HG03066 (cell line): ENCODE results near the gene FGD2.

Experiments
- ATAC-seq: cut with Tn5 transposase; IDR thresholded peaks from one replicate; pipeline ENCODE4 v1.9.1; 2021; ENCODE audit warnings: low read depth; ENCODE audit not compliant: unreplicated experiment

FGD2 gene

DNA sequence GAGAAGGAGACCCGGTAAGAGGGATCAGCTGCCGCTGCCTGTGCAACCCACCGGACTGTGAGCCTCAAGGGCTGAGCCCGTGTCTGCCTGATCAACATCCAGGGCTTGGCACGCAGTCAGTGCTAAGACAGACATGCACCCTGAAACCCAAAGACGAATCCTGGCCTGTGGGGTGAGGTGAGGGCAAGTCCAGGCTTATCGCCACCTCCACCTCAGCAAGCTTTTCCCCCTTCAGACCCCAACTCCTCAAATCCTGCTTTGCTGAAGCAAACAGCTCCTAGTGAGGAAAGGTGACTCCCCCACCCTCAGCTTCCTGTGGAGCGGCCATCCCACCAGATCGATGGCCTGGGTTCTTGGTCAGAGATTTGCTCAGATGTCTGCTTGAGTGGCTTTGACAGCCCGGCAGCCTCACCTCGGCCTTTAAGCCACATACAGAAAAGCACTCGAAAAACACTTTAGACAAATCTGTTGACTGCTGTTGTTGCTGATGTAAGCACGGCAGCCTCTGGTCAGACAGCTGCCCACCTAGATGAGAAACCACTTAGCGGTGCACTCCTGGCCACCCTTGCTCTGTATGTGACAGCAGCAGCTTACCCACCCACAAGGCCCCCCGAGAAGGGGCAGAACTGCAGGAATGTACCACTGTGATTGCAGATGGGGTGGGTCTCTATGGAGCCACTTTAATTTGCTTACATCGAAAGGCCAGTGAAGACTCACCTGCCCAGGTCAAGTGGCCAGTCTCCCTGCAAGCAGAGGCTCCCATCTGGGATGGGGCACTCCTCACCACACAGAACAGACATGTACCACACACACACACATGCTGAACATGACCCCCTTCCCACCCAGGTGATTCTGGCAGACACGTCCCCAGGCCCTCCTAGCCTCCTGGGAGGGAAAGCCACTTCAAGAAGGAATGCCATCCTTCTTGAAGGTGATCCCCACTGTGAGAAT, 34.3 kb upstream of the FGD2 start:
- ATAC-seq = no peak

DNA sequence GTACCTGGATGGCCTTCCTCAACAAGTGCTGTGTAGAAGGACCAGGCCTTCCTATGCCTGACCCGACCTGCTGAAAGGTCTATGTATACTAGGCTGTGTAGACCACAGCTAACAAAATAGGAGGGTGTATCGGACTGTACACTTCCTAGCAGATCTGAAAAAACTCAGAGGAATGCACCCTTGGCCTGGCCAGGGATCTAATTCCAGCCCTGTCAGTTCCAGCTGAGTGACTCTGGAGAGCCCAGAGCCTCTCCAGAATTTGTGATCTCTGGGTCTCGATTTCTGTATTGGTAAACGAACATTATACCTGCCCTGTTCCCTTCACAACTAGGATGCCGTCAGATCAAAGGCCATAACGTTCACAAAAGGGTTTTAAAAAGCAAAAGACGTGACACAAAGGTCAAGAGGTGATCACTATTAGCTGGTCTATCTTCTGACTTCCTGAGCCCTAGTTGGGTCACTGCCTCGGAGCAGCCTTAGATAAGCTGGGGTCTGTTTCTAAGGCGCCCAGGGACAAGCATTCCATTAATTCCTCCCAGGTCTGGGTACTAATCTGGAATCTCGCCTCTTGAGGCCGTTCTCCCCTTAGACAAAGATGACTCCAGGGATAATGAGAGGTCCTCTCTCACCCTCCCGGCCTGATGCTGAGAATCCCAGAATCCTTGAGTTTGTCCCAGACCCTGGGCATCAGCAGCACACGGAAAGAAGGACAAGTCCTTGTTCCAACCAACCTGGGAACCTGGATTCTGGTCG, 33.4 kb upstream of the FGD2 start:
- ATAC-seq = no peak

GRCh38 chr6:36973190-36973589, 32.3 kb upstream of the FGD2 start:
- ATAC-seq = no peak

GRCh38 chr6:36973647-36974046, 31.8 kb upstream of the FGD2 start:
- no peak for ATAC-seq

DNA sequence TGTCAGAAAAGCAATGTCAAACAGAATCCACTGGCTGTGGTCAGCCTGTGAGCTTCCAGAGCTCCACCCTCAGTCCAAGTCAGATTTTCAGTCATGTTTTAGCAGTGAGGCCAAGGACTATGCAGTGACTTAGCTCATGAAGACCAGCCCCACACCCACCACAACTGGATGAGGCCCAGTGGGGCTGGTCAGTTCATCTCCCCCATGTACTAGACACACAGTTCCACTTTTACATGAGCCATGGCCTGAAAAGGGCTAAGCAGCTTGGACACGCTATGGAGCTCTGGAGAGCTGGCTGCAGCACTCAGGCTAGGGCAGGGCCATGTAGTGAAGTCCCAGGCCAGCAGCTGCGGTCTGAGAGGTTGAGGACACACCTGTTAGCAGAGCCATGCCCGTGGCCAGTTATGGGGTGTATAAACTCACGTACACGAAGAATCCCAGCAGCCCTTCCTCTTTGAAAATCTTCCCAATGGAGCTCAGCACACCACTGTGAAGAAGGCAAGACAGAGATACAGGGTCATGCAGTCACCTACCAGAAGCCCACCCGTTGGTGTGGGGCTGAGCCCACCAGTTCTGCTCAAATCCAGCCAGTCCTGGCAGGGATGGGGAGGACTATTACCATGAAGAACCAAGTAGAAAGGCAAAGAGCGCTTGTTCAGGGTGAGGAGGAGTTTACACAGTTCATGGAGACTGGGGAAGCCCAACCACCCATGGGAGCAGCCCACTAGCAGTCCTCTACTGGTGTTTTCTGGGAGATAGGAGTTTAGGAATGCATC, 30.0 kb upstream of the FGD2 start:
- ATAC-seq = no peak

GRCh38 chr6:36976007-36976264, 29.5 kb upstream of the FGD2 start:
- ATAC-seq = no peak

- ATAC-seq = no peak
Observed at GRCh38 chr6:36976509-36976908, 28.9 kb upstream of the FGD2 start.

DNA sequence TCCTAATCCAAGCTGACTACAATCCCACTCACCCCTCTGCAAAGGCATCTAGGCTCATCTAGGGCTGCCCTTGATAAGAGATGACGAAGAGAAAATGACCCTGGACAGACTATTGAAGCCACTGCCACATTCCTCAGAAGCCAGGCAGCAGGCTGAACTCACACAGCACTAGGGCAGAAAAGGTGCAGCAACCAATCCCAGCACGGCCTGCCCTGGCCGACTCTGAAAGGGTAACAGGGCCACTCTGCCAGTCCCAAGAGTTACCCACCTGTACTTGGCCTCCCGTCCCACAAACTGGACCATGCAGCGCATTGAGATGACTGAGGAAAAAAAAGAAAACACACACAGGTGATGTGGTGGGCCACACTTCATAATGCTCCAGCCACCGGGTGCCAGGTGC, 28.5 kb upstream of the FGD2 start:
- no peak for ATAC-seq

DNA sequence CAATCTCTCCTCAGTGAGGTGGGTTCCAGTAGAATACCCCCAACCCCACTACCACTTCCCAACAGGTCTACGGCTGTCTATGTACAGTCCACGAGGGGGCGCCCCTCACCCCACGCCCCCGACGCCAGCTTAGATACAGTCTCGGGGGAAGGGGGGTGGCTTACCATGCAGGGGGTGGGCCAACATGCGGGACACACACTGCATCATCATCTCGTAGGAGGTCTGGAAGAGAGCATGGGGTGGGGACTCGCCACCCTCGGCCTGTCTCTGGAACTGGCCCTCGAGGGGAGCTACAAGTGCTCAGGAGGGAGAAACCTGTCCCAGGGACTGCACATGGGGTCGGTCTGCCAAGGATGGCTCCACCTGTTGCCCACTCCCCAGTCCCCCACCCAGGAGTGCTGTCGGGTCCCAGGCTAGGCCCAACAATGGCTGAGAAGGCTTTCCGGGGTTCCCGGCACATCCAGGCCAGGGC, 27.9 kb upstream of the FGD2 start:
- no peak for ATAC-seq

DNA sequence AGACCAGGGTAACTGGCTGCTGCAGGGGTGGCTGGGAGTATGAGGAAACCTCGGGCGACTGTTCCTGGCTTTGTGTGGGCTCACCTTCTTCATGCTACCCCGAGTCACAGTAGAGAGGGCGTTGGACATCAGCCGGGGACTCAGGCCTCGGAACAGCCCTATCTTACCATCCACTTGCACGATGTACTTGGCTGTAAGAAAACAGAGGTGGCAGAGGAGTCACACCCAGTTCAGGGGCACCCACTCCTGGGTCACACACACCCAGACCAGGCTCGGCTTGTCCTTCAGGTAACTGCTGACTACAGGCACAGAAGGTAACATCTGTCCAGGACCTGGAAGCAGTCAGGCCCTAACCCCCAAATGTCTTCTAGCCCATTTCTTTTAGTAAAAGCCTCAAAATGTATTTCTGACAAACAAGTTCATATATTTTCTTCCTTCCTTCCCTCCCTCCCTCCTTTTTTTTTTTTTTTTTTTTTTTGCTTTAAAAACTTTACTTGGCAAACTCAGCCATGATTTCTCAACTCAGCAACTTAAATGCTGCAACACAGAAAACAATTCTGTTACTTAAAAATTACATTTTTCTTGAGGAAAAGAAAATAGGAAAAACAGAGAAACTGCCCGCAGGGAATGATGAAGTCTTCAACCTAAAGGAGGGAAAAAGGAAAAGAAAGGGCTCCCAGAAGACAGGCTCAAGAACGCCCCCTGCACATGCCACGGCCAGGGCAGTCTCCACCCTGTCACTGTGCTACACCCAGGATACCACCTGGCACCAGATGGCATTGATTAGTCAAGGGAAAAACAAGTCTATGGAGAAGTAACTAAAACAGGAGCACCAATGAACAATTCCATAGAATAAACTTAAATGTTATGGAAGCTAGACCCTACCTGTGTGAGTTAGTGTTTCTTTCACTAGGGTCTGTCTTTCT, 26.8 kb upstream of the FGD2 start:
- no peak for ATAC-seq

DNA sequence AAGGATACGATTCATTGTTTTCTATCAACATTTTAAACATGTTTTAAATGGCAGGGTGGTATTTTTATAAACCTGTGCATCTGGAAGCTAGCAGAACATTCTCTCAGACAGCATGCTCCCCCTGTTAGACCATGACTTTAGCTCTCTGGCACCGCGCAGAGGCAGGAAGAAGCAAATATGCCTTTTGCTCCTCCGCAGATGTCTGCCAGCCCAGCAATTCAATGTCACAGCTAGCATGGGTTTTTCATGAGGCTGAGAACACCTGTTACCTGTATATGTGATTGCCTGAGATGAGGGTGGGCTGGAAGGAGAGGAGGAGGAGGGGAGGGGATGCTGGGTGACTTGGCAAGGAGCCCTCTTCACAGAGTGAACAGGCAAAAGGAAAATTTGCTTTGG, 26.1 kb upstream of the FGD2 start:
- ATAC-seq = no peak

- ATAC-seq = no peak
Observed at GRCh38 chr6:36980129-36980528, 25.3 kb upstream of the FGD2 start.

DNA sequence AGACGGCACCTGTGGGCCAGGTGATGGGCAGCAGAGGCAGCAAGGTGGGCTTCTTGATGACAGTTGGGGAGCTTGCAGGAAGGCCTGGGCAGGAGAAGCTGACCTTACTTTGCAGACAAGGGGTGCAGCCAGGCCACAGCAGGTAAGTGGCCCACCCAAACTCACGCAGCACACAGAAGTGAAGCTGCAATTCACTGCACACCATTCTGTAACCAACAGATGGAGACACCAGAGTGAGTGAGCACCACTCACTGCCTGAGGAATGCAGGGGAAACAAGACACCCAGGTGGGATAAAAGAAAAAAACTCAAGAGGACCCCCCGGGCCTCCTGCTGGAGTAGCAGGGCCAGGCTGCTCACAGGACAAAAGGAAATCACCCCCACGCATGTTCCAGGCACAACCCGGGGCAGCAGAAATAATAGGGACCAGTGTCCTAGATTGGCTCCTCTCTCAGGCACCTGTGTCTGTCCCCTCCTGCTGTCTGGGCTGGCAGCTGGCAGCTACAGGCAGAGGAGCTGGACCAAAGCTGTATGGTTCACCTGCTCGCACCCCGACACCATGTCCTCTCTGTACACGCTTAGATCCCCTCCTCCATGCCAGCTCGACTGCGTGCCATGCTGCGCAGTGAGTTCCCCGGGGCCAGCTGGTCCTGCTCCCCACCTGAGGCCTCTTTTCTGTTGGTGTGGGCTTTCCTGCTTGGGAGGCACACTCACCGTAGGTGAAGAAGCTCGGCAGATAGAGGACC, 24.4 kb upstream of the FGD2 start:
- no peak for ATAC-seq

DNA sequence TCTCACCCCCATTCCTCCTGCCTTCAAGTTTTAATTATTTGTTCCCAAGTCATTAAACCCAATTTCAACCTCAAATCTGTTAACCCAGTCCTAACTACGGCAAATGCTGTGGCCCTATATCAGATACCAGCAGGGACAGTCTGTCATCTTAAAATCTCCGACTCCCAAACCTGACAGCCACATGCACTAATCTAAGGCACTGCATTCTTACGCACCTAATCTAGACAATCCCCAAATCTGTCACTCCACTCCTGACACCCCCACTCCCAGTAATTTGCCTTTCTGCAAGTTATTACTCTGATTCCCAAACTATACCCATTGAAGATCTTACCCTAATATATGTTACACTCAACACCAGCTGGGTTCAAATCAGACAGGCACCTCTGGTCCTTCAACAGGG, 21.9 kb upstream of the FGD2 start:
- no peak for ATAC-seq

- ATAC-seq = no peak
Observed at GRCh38 chr6:36984581-36985416, 20.7 kb upstream of the FGD2 start.

- ATAC-seq = no peak
Observed at GRCh38 chr6:36985417-36985807, 20.0 kb upstream of the FGD2 start.

GRCh38 chr6:36985808-36986703, 19.4 kb upstream of the FGD2 start, which contains the start of gene MTCH1:
Gene MTCH1 (minus strand): TSS chr6:36986196. CDS start chr6:36986173, 23 bp downstream.
- ATAC-seq = peak; percentile 83

GRCh38 chr6:36986704-36987047, 18.8 kb upstream of the FGD2 start:
- no peak for ATAC-seq
